NCI-H1694 (cell line): ENCODE data around the gene ASXL1.
"Not testable (repeated sequence)": the region's sequence is repeated elsewhere in the genome, so short reads cannot be mapped to it uniquely, and the experiment has no call there.

ENCODE experiments used
- DNase-seq: peaks from one replicate; lab custom pipeline; 2025; lab: John Stamatoyannopoulos, UW

The ASXL1 gene

DNA sequence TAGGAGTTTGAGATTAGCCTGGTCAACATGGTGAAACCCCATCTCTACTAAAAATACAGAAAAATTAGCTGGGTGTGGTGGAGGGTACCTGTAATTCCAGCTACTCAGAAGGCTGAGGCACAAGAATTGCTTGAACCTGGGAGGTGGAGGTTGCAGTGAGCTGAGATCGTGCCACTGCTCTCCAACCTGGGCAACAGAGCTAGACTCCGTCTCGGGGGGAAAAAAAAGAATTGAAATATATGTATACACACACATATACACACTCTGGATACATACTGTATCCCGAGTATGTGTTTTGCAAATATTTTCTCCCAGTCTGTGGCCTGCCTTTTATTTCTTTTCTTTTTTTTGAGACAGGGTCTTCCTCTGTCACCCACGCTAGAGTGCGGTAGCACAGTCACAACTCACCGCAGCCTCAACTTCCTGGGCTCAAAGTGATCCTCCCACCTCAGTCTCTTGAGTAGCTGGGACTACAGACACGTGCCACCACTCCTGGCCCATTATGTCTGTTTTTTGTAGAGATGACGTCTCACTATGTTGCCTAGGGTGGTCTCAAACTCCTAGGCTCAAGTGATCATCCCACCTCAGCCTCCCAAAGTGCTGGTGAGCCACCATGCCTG is 49.1 kb downstream of the ASXL1 start:
- not testable (repeated sequence) for DNase-seq

DNA sequence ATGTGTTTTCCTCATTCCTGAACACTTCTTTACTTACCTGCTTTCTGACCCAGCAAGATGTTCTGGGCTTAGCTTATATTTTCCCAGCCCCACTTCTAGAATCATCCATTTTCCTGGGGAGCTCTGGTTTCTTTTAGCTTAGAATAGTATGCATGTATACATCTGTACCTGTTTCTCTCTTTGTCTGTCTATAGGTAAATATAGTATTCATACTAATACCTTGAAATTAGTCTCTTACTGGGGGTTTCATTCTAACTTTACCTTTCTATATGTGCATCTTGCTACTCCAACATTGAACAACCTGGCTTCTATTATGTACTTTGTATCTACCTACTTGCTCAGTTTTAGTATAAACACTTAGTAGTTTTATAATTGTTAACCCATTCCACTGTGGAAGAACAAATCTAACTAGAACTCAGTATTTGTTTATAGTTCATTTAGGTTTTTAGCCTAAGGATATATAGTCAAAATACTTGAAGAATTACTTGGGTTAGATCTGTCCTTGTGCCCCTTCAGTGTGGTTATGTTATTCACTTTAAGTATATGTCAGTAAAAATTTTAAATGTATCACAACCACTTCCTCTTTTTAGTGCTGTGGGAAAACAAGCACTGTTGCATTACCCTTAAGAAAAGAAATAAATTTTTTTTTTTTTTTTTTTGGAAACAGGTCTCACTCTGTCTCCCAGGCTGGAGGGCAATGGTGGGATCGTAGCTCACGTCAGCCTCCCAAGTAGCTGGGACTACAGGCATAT is 54.0 kb downstream of the ASXL1 start:
- DNase-seq, result no peak

- no peak for DNase-seq
Observed at GRCh38 chr20:32415494-32415893, 57.4 kb downstream of the ASXL1 start.

DNA sequence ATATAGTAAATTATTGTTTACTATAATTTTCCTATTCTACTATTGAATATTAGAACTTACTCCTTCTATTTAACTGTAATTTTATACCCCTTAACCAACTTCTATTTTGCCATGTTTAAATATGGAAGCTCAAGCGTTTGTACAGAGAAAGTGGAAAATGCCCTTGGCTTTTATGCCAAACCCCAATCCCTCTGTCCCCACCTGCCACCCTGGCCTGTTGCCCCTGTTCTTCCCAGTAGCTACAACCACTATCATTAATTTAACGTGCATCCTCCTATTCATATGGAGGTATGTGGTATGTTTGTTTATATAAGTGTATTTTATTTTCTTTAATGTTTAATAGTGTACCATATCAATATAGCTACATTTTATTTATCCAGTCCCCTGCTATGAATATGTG is 58.1 kb downstream of the ASXL1 start:
- DNase-seq, result peak; percentile 6

GRCh38 chr20:32418376-32418775 is 60.2 kb downstream of the ASXL1 start:
- no peak for DNase-seq

- DNase-seq, result no peak
Observed at GRCh38 chr20:32421290-32421689, 63.2 kb downstream of the ASXL1 start.

DNA sequence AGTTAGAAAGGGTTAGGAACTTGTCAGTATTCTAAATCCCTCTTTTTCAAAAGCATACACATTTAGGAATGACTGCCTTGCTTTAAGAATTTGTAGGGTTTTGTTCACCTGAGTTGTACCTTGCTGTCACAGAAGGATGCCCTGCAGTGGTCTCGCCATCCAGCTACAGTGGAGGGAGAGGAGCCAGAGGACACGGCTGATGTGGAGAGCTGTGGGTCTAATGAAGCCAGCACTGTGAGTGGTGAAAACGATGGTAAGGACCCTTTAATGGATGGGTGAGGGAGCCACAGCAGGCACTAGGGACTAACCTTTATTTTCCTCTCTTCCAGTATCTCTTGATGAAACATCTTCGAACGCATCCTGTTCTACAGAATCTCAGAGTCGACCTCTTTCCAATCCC is 69.9 kb downstream of the ASXL1 start:
- no peak for DNase-seq

DNA sequence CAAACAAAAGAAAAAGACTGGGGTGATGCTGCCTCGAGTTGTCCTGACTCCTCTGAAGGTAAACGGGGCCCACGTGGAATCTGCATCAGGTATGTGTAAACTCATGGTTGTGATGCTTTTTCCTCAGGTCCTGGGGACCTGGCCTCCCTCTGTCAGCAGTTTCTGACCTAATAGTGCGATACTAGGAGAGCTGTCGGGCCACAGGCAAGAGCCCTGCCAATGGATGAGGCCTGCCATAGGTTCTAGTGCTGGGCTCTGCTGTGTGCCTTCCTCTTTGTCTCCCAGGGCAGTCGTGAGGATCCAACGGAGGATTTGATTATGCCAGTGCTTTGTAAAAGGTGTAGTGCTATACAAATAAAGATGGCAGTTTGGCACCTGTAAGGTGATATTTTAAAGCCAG is 71.2 kb downstream of the ASXL1 start:
- no peak for DNase-seq

DNA sequence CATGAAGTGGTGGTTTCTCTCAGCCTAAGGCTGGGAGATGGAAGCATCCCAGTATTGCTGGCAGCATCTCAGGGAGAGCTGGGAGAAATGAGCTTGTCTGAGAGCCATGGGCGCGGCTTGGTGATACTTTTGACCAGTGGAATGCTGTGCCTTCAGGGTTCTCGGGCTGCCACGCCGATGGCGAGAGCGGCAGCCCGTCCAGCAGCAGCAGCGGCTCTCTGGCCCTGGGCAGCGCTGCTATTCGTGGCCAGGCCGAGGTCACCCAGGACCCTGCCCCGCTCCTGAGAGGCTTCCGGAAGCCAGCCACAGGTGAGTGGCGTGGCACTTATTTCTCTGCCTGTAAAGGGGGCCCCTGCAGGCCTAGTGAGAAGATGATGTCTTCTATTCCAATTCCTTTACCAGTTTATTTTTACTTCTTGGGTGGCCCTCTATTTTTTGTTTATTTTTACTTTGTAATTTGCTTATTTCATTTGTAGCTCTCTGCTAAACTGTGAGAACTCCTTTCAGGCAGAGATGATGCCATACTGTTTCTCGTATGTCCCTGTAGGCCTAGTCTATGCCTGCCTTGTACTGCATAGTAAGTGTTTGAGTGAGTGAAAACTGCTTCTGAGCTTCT is 71.7 kb downstream of the ASXL1 start:
- DNase-seq, result no peak

DNA sequence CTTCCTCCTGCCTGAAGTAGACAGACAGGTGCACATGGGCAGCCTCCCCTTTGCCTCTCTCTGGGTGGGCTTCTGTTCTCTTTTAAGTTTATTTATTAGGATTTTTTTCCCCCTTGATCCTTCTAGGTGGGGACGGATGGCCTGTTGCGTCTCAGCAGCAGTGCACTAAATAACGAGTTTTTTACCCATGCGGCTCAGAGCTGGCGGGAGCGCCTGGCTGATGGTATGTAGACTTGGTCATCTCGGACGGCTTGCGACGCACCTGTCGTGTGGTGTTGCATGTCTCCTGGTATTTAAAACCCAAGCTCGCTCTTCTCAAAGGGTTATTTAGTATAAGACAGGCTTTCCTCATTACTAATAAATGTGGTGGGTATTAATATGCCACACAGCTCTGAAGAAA is 73.3 kb downstream of the ASXL1 start:
- no peak for DNase-seq

- no peak for DNase-seq
Observed at GRCh38 chr20:32432277-32432676, 74.1 kb downstream of the ASXL1 start.

GRCh38 chr20:32433311-32434021 is 75.3 kb downstream of the ASXL1 start:
- no peak for DNase-seq

GRCh38 chr20:32434434-32434833 is 76.3 kb downstream of the ASXL1 start:
- no peak for DNase-seq

GRCh38 chr20:32435449-32436107 is 77.4 kb downstream of the ASXL1 start:
- no peak for DNase-seq

DNA sequence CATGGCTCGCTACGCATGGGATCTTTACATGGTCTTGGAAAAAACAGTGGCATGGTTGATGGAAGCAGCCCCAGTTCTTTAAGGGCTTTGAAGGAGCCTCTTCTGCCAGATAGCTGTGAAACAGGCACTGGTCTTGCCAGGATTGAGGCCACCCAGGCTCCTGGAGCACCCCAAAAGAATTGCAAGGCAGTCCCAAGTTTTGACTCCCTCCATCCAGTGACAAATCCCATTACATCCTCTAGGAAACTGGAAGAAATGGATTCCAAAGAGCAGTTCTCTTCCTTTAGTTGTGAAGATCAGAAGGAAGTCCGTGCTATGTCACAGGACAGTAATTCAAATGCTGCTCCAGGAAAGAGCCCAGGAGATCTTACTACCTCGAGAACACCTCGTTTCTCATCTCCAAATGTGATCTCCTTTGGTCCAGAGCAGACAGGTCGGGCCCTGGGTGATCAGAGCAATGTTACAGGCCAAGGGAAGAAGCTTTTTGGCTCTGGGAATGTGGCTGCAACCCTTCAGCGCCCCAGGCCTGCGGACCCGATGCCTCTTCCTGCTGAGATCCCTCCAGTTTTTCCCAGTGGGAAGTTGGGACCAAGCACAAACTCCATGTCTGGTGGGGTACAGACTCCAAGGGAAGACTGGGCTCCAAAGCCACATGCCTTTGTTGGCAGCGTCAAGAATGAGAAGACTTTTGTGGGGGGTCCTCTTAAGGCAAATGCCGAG is 78.2 kb downstream of the ASXL1 start:
- no peak for DNase-seq

GRCh38 chr20:32436968-32437367 is 78.8 kb downstream of the ASXL1 start:
- no peak for DNase-seq

DNA sequence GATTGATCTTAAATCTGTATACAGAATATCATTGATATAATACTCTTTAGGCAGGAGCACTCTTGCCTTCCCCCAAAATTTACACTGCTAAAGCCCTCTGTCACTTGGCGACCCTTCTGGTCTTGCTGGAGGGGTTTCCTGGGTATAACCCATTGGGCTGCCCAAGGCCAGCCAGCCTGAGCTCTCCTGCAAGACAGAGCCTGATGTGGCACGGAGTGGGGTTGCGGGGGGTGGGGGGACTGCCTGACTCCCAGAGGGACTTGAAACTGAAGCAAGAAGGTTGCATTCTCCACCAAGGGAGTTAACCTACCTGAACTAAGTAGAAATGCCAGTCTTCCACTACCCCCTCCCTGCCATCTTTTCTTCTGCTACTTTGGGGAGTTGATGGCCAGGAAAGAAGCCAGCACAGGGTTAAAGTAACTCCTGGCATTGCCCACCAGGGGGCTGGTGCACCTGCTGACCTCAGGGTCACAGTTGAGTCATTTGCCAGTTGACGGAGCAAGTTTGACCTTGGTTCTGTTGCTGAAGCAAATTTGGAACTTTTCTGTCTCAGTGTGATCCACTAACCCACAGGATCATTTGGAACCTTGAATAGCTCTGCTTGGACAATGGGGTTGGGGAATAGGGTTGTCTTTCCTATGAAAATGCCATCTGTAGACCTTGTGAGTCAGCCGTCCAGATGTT is 79.4 kb downstream of the ASXL1 start:
- no peak for DNase-seq

- no peak for DNase-seq
Observed at GRCh38 chr20:32438331-32438858, 80.3 kb downstream of the ASXL1 start.

DNA sequence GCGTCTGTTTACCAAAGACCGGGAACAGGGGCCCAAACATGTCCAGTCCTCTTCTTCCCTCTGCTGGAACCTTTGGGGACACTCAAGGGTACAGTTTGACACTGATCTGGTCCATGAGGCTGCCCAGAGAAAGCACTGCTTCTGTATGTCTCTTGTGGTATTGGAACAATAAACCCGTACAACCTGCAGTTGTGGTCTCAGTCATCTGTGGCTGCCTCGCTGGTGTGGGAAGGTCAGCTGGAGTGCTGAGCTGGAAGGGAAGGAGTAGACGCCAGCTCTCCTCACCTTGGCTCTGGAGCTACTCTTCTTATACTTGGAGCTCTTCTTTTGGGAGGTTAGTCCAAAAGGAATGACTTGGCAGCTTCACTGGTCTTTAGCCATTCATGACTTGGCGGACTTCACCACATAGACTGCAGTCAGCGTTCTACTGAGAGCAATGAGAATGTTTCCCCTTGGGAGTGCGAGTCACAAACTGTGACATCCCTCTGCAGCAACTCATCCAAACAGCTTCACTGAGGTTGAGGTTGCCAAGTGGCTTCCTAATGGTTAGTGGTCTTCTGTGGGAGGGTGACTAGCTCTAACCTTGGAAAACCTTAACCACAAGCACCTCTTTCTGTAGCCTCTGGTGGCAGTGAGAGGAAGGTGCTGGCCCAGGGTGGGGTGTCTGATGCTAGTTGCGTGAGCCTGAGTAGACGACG is 81.2 kb downstream of the ASXL1 start:
- DNase-seq, result no peak
